Thoracic aorta (tissue), 2 donors: ENCODE results near the gene ST6GAL1. TPM values are rescaled to one million over a fixed set of nuclear protein-coding genes. Genes with fewer than 3 reads are reported as not detected.
A peak's percentile ranks its signal among the peaks of the same experiment; 100 is the strongest.
"Not testable (repeated sequence)": the region's sequence is repeated elsewhere in the genome, so short reads cannot be mapped to it uniquely, and the experiment has no call there.

ENCODE experiments used
- ATAC-seq: fragments of 150-250 bp; one replicate; pipeline ENCODE4 v1.8.0; 2017; ENCODE audit warnings: low read depth; ENCODE audit not compliant: insufficient number of reproducible peaks, low FRiP score
- DNase-seq: peaks from one replicate; pipeline ENCODE4 v3.0.0-alpha.2; 2020; ENCODE audit warnings: low spot score
- H3K27ac ChIP-seq, 2 donors: fragments of 200-600 bp; sonication (generic); 1 replicate in 1 of 2; 2 replicates in 1 of 2; pipeline ENCODE4 v1.5.1; 2016; ENCODE audit warnings: mild to moderate bottlenecking in 2 of 2, moderate library complexity in 2 of 2
- H3K27me3 ChIP-seq: fragments of 200-600 bp; sonication (generic); replicated peaks from 2 replicates; pipeline ENCODE4 v1.6.0; 2016; ENCODE audit warnings: mild to moderate bottlenecking; ENCODE audit not compliant: insufficient read depth
- H3K36me3 ChIP-seq: fragments of 200-600 bp; sonication (generic); one replicate; pipeline ENCODE4 v1.5.1; 2016
- H3K4me1 ChIP-seq, 2 donors: fragments of 200-600 bp; sonication (generic); 1 replicate in 1 of 2; 2 replicates in 1 of 2; pipeline versions ENCODE4 v1.5.1 to v1.6.0; 2016; ENCODE audit warnings: low read depth in 2 of 2, mild to moderate bottlenecking in 1 of 2; ENCODE audit not compliant: control insufficient read depth in 1 of 2
- H3K4me3 ChIP-seq: fragments of 200-600 bp; sonication (generic); 2 replicates; pipeline ENCODE4 v1.5.1; 2016; ENCODE audit warnings: mild to moderate bottlenecking
- H3K9me3 ChIP-seq: fragments of 200-600 bp; sonication (generic); 2 replicates; pipeline ENCODE4 v1.5.1; 2016
- CTCF ChIP-seq: fragments of 200-600 bp; sonication (generic); IDR thresholded peaks from one replicate; pipeline ENCODE4 v1.5.1; 2019; ENCODE audit warnings: antibody characterized with exemption
- total RNA-seq, 2 donors: library from RNA; depleted of rRNA; stranded (reverse); fragments of >200 nt; gene quantifications; one replicate each; pipeline versions ENCODE4 v1.1.0 to v1.2.3, GENCODE V29; 2016

Gene ST6GAL1
- total RNA-seq, 2 donors from 2014 or later: 89.5 to 141 TPM

GRCh38 chr3:186967686-186968085 is 37.4 kb downstream of the ST6GAL1 start:
- Histone ChIP-seq H3K27ac (peak overlapping the region; percentile 73), H3K36me3 (no peaks in the 10 kb centered on the region), H3K4me1 (peaks cover 38 to 67% of the 10 kb centered on the region in 2 donors), H3K4me3 (no peak overlapping the region), H3K27me3 (no peaks in the 10 kb centered on the region), H3K9me3 (no peaks in the 10 kb centered on the region)
- no peak for TF ChIP-seq CTCF
- DNase-seq: no peak
- ATAC-seq: no peak

- H3K4me3 ChIP-seq: no peak overlapping the region
- peaks cover 4% of the 10 kb centered on the region for H3K36me3 ChIP-seq
- no peaks in the 10 kb centered on the region for H3K9me3 ChIP-seq
- ATAC-seq (no peak), DNase-seq (no peak)
- H3K27me3 ChIP-seq: no peaks in the 10 kb centered on the region
- peaks cover 49 to 85% of the 10 kb centered on the region in 2 donors for H3K4me1 ChIP-seq
- TF ChIP-seq CTCF: no peak
- peak overlapping the region; percentile 73 to 90 for H3K27ac ChIP-seq
Observed at GRCh38 chr3:186969607-186970006, 39.3 kb downstream of the ST6GAL1 start.

GRCh38 chr3:186971106-186971505 is 40.8 kb downstream of the ST6GAL1 start:
- DNase-seq, H3K27me3 ChIP-seq, H3K4me3 ChIP-seq, ATAC-seq, H3K36me3 ChIP-seq, H3K9me3 ChIP-seq: not testable (repeated sequence)
- Histone ChIP-seq H3K27ac (peak overlapping the region; percentile 73 to 90), H3K4me1 (peaks cover 63 to 99% of the 10 kb centered on the region in 2 donors)

- Histone ChIP-seq H3K4me1 (peaks cover 67 to 99% of the 10 kb centered on the region in 2 donors), H3K27ac (peak overlapping the region; percentile 73 to 90), H3K27me3 (no peaks in the 10 kb centered on the region), H3K4me3 (no peak overlapping the region), H3K36me3 (peaks cover 4% of the 10 kb centered on the region), H3K9me3 (no peaks in the 10 kb centered on the region)
- ATAC-seq: peak; percentile 68
- DNase-seq: peak; percentile 70
- no peak for TF ChIP-seq CTCF
Observed at GRCh38 chr3:186971578-186971977, 41.3 kb downstream of the ST6GAL1 start.

GRCh38 chr3:186973702-186974101 is 43.4 kb downstream of the ST6GAL1 start:
- no peak for TF ChIP-seq CTCF
- H3K27me3 ChIP-seq: no peaks in the 10 kb centered on the region
- H3K27ac ChIP-seq: peak overlapping the region in 1 of 2 donors; percentile 8

GRCh38 chr3:186974824-186975313 is 44.5 kb downstream of the ST6GAL1 start:
- peaks cover 7% of the 10 kb centered on the region for H3K36me3 ChIP-seq
- H3K9me3 ChIP-seq: no peaks in the 10 kb centered on the region
- DNase-seq: no peak
- no peak for ATAC-seq
- TF ChIP-seq CTCF: no peak
- H3K27me3 ChIP-seq: no peaks in the 10 kb centered on the region
- H3K4me3 ChIP-seq: no peak overlapping the region
- peaks cover 67 to 83% of the 10 kb centered on the region in 2 donors for H3K4me1 ChIP-seq
- H3K27ac ChIP-seq: peak overlapping the region; percentile 82 to 87

More at GRCh38 chr3:186973702-186974101, 43.4 kb downstream of the ST6GAL1 start:
- Histone ChIP-seq H3K4me1 (peaks cover 74 to 93% of the 10 kb centered on the region in 2 donors), H3K36me3 (peaks cover 4% of the 10 kb centered on the region), H3K4me3 (no peak overlapping the region), H3K9me3 (no peaks in the 10 kb centered on the region)
- ATAC-seq: no peak
- DNase-seq: no peak
